MV-4-11 (cell line): ENCODE measurements around the gene TBC1D9.

ENCODE experiments used
- DNase-seq: peaks from one replicate; lab custom pipeline; 2025; lab: John Stamatoyannopoulos, UW

TBC1D9 gene

DNA sequence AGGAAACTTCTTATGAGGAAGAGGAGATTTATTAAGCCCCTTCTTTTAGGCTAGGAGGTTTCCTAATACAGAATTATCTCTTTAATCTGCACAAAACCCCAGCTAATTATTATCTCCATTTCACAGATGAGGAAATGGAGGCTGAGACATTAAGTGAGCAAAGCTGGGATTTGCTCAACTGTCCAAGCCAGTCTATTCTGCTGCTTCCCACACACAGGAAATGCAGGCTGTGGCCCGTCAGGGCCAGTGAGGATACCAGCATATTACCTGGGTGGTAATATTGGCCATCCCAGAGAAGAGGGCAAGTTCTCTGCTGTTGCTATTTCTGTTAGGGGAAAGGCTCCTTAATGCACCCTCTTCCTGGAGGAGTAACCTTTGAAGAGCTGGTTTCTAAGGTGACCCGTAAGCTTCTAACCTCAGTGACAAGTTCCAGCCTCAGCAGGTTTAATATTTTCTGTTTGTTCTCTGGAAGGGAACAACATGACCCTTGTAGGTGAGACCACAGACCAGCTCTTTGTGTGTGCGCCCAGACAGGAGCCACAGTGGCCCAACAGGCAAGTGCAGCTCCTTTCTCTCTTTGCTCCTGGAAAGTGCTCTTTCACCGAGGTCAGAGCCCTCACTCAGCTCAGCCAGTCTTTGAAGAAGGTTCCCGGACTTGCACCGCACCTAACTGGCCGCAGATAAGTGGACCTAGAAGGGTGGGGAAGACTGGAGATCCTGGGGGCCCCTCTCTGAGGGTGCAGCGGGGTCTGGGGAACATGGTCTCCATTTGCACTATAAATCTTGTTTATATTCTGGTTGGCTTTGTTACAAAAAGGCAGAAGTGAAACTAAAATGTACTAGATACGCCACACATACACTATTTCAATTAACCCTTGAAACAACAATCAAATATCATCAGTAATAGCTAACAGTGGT lies 35.5 kb downstream of the TBC1D9 start:
- DNase-seq = peak; percentile 61

DNA sequence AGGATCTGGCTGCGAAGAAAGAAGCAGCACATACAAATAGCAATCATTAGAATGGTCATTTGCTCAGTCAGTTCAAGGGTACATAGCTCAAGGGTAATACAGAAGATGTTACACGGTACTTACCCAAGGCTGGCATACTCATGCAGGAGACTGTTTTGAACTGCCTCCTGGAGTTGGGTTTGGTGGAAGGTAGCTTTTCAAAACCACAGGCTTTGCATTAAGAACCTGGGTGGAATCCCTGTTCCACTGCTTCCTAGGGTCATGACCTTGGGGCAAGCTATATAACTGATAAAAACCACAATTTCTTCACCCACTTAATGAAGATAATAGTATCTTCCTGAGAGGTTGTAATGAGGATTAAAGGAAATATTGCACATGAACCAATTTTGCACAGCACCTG lies 36.5 kb downstream of the TBC1D9 start:
- no peak for DNase-seq

- peak; percentile 34 for DNase-seq
These were observed 37.2 kb downstream of the TBC1D9 start for GRCh38 chr4:140719022-140719421.

- DNase-seq = peak; percentile 38
These were observed 37.8 kb downstream of the TBC1D9 start for GRCh38 chr4:140718241-140718952.

DNA sequence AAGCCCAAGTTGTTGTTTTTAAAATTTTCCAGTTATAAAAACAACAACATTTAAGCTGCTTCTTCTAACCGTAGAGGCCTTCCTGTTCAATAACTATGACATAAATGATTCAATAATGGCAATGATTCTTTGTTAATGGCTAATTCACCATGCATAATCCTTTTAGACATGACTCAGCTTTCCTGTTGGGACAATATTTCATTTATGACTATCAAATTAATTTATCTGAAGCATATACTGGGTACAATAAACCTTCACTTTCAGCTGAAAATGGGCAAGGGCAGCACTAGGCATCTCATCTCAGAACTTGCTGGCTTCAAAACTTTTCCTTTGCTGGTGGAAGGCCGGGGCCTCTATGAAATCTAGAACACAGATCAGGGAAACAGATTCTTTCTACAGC lies 38.9 kb downstream of the TBC1D9 start:
- DNase-seq = no peak

- no peak for DNase-seq
These were observed 41.1 kb downstream of the TBC1D9 start for GRCh38 chr4:140715119-140715518.

DNA sequence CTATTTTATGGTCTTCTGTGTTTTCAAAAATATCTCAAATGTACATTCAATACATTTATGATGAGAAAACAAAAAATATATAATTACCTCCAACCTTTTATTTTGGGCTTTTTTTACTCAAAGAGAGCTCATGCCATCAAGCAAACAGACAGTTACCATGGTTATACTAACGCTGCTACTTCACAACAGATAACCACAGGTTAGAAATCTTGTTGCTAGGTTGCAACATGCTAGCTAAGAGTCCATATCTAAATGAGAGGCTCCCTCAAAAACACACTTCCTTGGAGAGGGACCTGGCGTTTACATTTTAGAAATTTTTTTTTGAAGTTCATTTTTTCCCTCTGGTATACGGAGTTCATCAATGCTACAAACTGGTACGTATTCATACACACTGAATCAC lies 44.3 kb downstream of the TBC1D9 start:
- peak; percentile 39 for DNase-seq

DNA sequence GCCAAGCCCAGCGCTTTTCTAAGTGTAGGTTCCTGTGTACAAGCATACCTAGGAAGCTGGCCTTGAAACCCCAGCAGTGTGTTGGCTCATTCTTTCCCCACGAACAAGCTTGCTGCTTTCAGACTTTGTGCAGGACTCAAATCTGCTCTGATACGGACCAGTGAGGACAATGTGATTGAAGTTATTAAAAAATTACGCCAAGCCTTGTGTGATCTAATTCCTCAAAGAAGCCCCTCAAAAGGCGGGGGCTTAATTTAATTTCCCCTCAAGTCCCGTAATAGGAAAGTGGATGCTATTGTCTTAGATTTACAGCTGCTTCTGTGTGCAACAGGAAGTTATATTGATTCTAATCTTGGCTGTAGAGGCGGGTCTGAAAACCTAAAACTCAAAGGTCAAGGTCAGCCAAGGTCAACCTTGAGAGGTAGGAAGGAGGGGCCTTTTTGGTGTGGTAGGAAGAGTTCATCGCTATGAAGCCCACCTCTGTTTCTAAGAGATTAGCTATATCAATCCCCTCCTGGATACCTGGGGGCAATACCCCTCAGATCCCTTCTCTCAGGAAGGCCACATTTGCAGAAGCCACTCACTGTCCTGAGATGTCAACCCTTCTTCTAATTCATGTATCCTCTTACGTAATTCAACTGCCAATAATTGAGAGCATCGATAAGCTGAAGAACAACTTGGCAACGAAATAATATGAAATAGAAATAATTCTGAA lies 45.1 kb downstream of the TBC1D9 start:
- DNase-seq = no peak

DNA sequence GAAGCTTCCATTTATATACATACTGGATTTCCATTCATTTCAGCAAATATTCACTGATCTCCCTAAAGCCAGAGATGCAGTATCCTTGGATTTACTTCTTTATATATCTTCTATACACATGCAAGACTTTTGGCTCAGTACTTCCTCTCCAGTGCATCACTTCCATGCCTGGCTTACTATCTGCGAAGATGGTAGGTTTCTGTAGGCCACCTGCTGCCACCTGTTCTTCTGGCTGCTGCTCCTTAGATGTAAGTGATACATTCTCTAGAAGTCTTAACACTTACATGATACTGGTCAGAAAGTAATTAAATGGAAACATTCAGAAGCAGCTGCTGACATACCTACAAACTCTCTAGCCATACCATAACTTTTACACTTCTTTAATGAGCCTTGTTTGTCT lies 48.9 kb downstream of the TBC1D9 start:
- DNase-seq = no peak

DNA sequence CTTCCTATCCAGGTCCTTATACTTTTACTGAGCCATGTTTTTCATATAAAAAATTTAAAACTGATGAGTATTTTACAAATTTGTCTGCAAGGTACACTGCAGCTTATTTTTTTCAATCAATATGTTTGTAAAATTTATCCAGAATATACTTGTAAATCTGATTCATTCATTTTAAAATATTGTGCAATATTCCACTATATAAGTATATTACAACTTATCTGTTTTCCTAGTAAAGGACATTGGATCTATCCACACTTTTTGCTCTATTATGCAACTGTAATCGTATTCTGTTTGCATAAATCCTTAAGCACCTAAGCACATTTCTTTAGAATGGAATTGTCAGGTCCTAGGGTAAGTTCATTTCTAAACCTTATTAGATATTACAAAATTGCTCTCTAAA lies 49.5 kb downstream of the TBC1D9 start:
- no peak for DNase-seq

DNA sequence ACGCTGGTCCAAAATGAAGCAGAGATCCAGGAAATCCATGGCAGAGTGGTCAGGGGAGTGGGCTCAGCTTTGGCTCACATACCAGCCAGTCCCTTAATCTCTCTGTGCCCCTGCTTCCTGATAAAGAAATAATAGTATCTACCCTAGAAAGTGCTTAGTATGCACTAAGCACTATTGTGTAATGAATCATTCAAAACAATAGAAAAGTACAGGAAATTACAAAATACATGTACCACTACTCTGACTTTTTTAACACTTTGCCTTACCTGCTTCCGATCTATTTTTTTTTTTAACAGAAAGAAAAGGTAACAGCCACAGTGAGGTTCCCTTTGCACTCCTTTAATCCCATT lies 49.9 kb downstream of the TBC1D9 start:
- no peak for DNase-seq

- DNase-seq = no peak
These were observed 50.4 kb downstream of the TBC1D9 start for GRCh38 chr4:140705625-140706275.

- DNase-seq = no peak
These were observed 51.2 kb downstream of the TBC1D9 start for GRCh38 chr4:140704964-140705363.

- no peak for DNase-seq
These were observed 51.7 kb downstream of the TBC1D9 start for GRCh38 chr4:140704392-140704960.

DNA sequence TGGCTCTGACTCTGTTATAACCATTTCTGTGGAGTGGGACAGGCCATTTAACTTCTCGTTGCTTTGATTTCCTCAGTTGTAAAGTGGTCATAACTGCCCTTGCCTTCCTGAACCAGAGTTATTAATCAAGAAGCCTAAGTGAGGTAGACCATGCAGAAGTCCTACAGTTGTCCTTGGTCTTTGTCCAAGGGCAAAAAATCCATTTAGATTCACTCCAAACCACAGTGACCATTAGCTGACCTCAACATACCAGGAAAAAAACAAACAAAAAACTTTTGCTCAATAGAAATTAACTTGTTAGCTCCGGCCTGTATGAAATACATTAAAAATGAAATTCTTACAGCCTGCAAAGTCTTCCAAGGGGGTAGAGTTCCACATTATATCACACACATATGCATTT lies 52.7 kb downstream of the TBC1D9 start:
- no peak for DNase-seq

GRCh38 chr4:140702096-140702757 lies 54.0 kb downstream of the TBC1D9 start:
- DNase-seq = no peak

- no peak for DNase-seq
These were observed 55.1 kb downstream of the TBC1D9 start for GRCh38 chr4:140701071-140701470.

DNA sequence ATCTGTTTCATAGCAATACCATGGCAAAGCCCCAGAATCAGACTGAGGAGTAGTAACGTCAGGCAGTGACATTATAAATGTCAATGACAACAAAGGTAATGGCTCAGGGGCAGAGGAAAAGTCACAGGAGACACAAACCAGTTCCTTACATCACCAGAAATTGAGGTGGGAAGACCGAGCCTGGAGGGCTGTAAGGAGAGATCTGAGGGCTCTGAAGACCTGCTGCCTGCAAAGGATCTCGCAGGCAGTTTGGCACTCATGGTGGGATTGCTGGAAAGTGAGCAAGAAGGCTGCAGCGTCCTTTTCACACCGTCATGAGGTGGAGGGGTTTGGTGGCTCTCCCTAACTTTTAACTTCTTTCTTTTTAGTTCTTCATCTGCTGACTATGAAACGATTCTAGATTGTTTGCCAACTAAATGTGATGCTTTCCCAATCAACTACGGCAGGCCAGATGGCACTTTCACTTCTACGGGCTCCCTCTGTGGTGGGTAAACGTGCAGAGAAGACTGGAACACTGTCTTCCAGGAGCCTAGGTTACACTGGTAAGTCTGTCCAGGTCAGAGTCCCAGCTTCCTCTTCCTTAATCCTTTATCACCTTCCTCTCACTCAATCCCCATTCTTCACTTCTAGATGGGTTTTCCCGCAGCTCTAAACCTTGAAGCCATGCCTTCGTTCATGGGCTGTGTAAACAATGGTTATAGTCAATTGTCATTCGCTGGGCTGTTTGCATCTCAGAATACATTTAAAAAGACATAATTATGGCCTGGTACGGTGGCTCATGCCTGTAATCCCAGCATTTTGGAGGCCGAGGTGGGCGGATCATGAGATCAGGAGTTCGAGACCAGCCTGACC lies 58.2 kb downstream of the TBC1D9 start:
- peak; percentile 59 for DNase-seq

GRCh38 chr4:140695483-140695882 lies 60.7 kb downstream of the TBC1D9 start:
- no peak for DNase-seq

DNA sequence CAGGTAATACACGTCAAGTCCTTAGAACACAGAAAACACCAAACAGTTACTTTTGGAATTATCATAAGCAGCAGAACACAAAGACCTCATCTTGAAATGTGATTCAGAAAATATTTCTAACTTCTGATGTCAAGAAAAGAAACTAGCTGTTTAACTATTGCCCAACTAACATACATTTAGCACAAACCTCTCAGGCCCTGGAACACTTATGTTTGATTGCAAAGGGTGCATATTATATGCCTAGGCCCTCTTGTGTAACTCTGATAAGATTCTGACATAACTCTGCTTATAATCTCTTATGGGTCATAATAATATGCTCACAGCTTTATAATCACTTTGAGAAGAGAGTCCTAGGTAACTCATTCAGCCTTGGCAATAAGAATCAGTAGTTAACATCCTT lies 62.6 kb downstream of the TBC1D9 start:
- DNase-seq = no peak
